Vagina (tissue), 2 donors: ENCODE measurements around the gene THSD7B.

Experiments used
- POLR2AphosphoS5 ChIP-seq, 2 donors: sonication (generic); formaldehyde crosslinking; IDR thresholded peaks; one replicate each; pipeline ENCODE4 v1.9.0; 2017; ENCODE audit warnings: antibody characterized with exemption in 2 of 2, mild to moderate bottlenecking in 2 of 2, low read depth in 1 of 2; ENCODE audit not compliant: insufficient read depth in 1 of 2
- TF ChIP-seq, protein P1 (sequence below), 3 experiments: fragments of 450-650 bp in 2 of 3; fragments of 200-600 bp in 1 of 3; sonication (generic) in 1 of 3; IDR thresholded peaks; one replicate each; pipeline ENCODE4 v1.5.1; 2017 to 2019; ENCODE audit warnings: antibody characterized with exemption in 3 of 3, mild to moderate bottlenecking in 2 of 3, moderate library complexity in 2 of 3

- TF ChIP-seq, protein P1, sequence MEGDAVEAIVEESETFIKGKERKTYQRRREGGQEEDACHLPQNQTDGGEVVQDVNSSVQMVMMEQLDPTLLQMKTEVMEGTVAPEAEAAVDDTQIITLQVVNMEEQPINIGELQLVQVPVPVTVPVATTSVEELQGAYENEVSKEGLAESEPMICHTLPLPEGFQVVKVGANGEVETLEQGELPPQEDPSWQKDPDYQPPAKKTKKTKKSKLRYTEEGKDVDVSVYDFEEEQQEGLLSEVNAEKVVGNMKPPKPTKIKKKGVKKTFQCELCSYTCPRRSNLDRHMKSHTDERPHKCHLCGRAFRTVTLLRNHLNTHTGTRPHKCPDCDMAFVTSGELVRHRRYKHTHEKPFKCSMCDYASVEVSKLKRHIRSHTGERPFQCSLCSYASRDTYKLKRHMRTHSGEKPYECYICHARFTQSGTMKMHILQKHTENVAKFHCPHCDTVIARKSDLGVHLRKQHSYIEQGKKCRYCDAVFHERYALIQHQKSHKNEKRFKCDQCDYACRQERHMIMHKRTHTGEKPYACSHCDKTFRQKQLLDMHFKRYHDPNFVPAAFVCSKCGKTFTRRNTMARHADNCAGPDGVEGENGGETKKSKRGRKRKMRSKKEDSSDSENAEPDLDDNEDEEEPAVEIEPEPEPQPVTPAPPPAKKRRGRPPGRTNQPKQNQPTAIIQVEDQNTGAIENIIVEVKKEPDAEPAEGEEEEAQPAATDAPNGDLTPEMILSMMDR (IDR thresholded peaks at IDR 0.05), result no peak
- TF ChIP-seq POLR2AphosphoS5 (IDR thresholded peaks at IDR 0.05; ENCODE audit: insufficient read depth in 1 of 2, low read depth in 1 of 2), result no peak
Measured at GRCh38 chr2:137705296-137705695, 940.0 kb downstream of the THSD7B start.
